IMR-90 (cell line): ENCODE results near the gene ADH5. TPM values are rescaled to one million over a fixed set of nuclear protein-coding genes. Genes with fewer than 3 reads are reported as not detected.
A peak's percentile ranks its signal among the peaks of the same experiment; 100 is the strongest.

Experiments used
- ATAC-seq: fragments of 200-7000 bp; cut with Tn5 transposase; 2 replicates; pipeline ENCODE4 v1.9.1; 2020; ENCODE audit warnings: low read depth, mild to moderate bottlenecking, moderate library complexity
- BruUV-seq: library from RNA; stranded (reverse); fragments of 400-500 nt; replicated peaks from 2 replicates; lab custom pipeline; 2021; lab: Mats Ljungman, UMichigan
- CTCF ChIA-PET: fragments of 300-600 bp; formaldehyde crosslinking; extraction: SDS; loops from one replicate; lab custom pipeline; 2021; ENCODE audit warnings: antibody characterized with exemption; lab: Yijun Ruan, JAX
- POLR2A ChIA-PET: fragments of 300-600 bp; sonication (Branson Sonifier 250); formaldehyde crosslinking; loops from one replicate; lab custom pipeline; 2022; ENCODE audit warnings: antibody characterized with exemption; ENCODE audit not compliant: unreplicated experiment; lab: Charles Lee
- DNase-seq: peaks from one replicate; pipeline ENCODE4 v3.0.0; 2013
- H2AFZ ChIP-seq: replicated peaks from 2 replicates; pipeline ENCODE3; 2013; ENCODE audit warnings: low read length, mild to moderate bottlenecking; ENCODE audit not compliant: poor library complexity
- H2AK5ac ChIP-seq: 2 replicates; pipeline ENCODE4 v1.6.1; 2013; ENCODE audit warnings: low read depth, low read length, inconsistent platforms
- H2AK9ac ChIP-seq: replicated peaks from 2 replicates; pipeline ENCODE3; 2013; ENCODE audit warnings: mild to moderate bottlenecking, low read depth, low read length, moderate library complexity; ENCODE audit not compliant: poor library complexity
- H2BK120ac ChIP-seq: 2 replicates; pipeline ENCODE4 v1.6.1; 2013; ENCODE audit warnings: low read depth, low read length, inconsistent platforms
- H2BK15ac ChIP-seq: 3 replicates; pipeline ENCODE4 v1.6.1; 2013; ENCODE audit warnings: low read depth, low read length, inconsistent platforms
- H2BK20ac ChIP-seq: 2 replicates; pipeline ENCODE4 v1.6.1; 2013; ENCODE audit warnings: low read depth, mild to moderate bottlenecking, inconsistent platforms, low read length, moderate library complexity
- H2BK5ac ChIP-seq: 2 replicates; pipeline ENCODE4 v1.6.1; 2013; ENCODE audit warnings: mild to moderate bottlenecking, low read depth, low read length, inconsistent platforms; ENCODE audit not compliant: poor library complexity, severe bottlenecking
- H3K14ac ChIP-seq: replicated peaks from 2 replicates; pipeline ENCODE4 v1.6.1; 2013; ENCODE audit warnings: low read depth, low read length, inconsistent platforms
- H3K18ac ChIP-seq: 2 replicates; pipeline ENCODE4 v1.6.1; 2013; ENCODE audit warnings: low read depth, low read length, control low read depth
- H3K23ac ChIP-seq: 2 replicates; pipeline ENCODE4 v1.6.1; 2013; ENCODE audit warnings: low read depth, low read length, inconsistent platforms
- H3K27ac ChIP-seq: 2 replicates; pipeline ENCODE4 v1.5.1; 2013; ENCODE audit warnings: mild to moderate bottlenecking, control low read depth, low read length; ENCODE audit not compliant: insufficient read depth
- H3K27me3 ChIP-seq: 2 replicates; pipeline ENCODE4 v1.6.1; 2013; ENCODE audit warnings: low read length; ENCODE audit not compliant: control insufficient read depth, insufficient read depth
- H3K36me3 ChIP-seq: 2 replicates; pipeline ENCODE4 v1.6.1; 2013; ENCODE audit warnings: low read length, mixed read lengths; ENCODE audit not compliant: control insufficient read depth, insufficient read depth
- H3K4ac ChIP-seq: 2 replicates; pipeline ENCODE4 v1.6.1; 2013; ENCODE audit warnings: low read depth, low read length, inconsistent platforms
- H3K4me1 ChIP-seq: 2 replicates; pipeline ENCODE4 v1.6.1; 2013; ENCODE audit warnings: low read length, mixed read lengths; ENCODE audit not compliant: control insufficient read depth, insufficient read depth
- H3K4me2 ChIP-seq: 2 replicates; pipeline ENCODE4 v1.6.1; 2013; ENCODE audit warnings: low read depth, mild to moderate bottlenecking, control low read depth, low read length, moderate library complexity
- H3K4me3 ChIP-seq: 2 replicates; pipeline ENCODE4 v1.5.1; 2013; ENCODE audit warnings: low read depth, mild to moderate bottlenecking, control low read depth, low read length, moderate library complexity; ENCODE audit not compliant: insufficient read depth
- H3K56ac ChIP-seq: 2 replicates; pipeline ENCODE4 v1.6.1; 2013; ENCODE audit warnings: low read length, inconsistent platforms; ENCODE audit not compliant: insufficient read depth; ENCODE audit errors: extremely low read depth
- H3K79me1 ChIP-seq, 2 experiments: 2 replicates each; pipeline ENCODE4 v1.6.1; 2013; ENCODE audit warnings: low read length in 2 of 2, inconsistent platforms in 1 of 2, low read depth in 1 of 2
- H3K9ac ChIP-seq: 2 replicates; pipeline ENCODE4 v1.6.1; 2013; ENCODE audit warnings: low read depth, low read length, control low read depth
- H3K9me1 ChIP-seq: 2 replicates; pipeline ENCODE4 v1.6.1; 2013; ENCODE audit warnings: low read length, inconsistent platforms; ENCODE audit not compliant: insufficient read depth
- H3K9me3 ChIP-seq: 2 replicates; pipeline ENCODE4 v1.6.1; 2013; ENCODE audit warnings: low read length; ENCODE audit not compliant: control insufficient read depth, insufficient read depth
- H4K20me1 ChIP-seq: 2 replicates; pipeline ENCODE4 v1.6.1; 2013; ENCODE audit warnings: low read length, inconsistent platforms; ENCODE audit not compliant: insufficient read depth
- H4K5ac ChIP-seq: 2 replicates; pipeline ENCODE4 v1.6.1; 2013; ENCODE audit warnings: mild to moderate bottlenecking, low read depth, low read length, control low read depth
- H4K8ac ChIP-seq, 2 experiments: 2 replicates each; pipeline ENCODE4 v1.6.1; 2013; ENCODE audit warnings: low read depth in 2 of 2, low read length in 2 of 2, control low read depth in 1 of 2, inconsistent platforms in 1 of 2
- H4K91ac ChIP-seq: 2 replicates; pipeline ENCODE4 v1.6.1; 2013; ENCODE audit warnings: low read depth, low read length, inconsistent platforms; ENCODE audit not compliant: insufficient read depth
- BHLHE40 ChIP-seq: fragments of 150-350 bp; IDR thresholded peaks from 2 replicates; pipeline ENCODE4 v1.6.1; 2016; ENCODE audit warnings: mild to moderate bottlenecking, low read depth, low read length
- CEBPB ChIP-seq: IDR thresholded peaks from 2 replicates; pipeline ENCODE4 v1.6.1; 2012; ENCODE audit warnings: low read depth, low read length, improper control_type of control experiment
- CHD1 ChIP-seq: IDR thresholded peaks from 2 replicates; pipeline ENCODE4 v1.6.1; 2012; ENCODE audit warnings: low read depth, low read length, improper control_type of control experiment
- CTCF ChIP-seq: conservative IDR thresholded peaks from 2 replicates; pipeline ENCODE4 v1.5.1; 2012; ENCODE audit warnings: mild to moderate bottlenecking, low read depth, low read length, improper control_type of control experiment
- ELK1 ChIP-seq: fragments of 150-350 bp; IDR thresholded peaks from 2 replicates; pipeline ENCODE4 v1.6.1; 2016; ENCODE audit warnings: low read depth, mild to moderate bottlenecking, low read length, moderate library complexity, borderline replicate concordance
- FOS ChIP-seq: fragments of 150-350 bp; IDR thresholded peaks from 2 replicates; pipeline ENCODE4 v1.6.1; 2016; ENCODE audit warnings: low read depth, low read length
- MAFK ChIP-seq: IDR thresholded peaks from 2 replicates; pipeline ENCODE4 v1.6.1; 2012; ENCODE audit warnings: low read depth, low read length, improper control_type of control experiment
- MAZ ChIP-seq: IDR thresholded peaks from 2 replicates; pipeline ENCODE4 v1.6.1; 2012; ENCODE audit warnings: low read depth, mild to moderate bottlenecking, low read length, improper control_type of control experiment, moderate library complexity, borderline replicate concordance
- NFE2L2 ChIP-seq: fragments of 150-350 bp; IDR thresholded peaks from 2 replicates; pipeline ENCODE4 v1.6.1; 2016; ENCODE audit warnings: low read depth, mild to moderate bottlenecking, low read length
- POLR2A ChIP-seq: IDR thresholded peaks from 2 replicates; pipeline ENCODE4 v1.6.1; 2012; ENCODE audit warnings: mild to moderate bottlenecking, low read depth, low read length
- RAD21 ChIP-seq: IDR thresholded peaks from 2 replicates; pipeline ENCODE4 v1.6.1; 2012; ENCODE audit warnings: low read length, improper control_type of control experiment
- RCOR1 ChIP-seq: IDR thresholded peaks from 2 replicates; pipeline ENCODE4 v1.6.1; 2012; ENCODE audit warnings: mild to moderate bottlenecking, low read length, improper control_type of control experiment; ENCODE audit not compliant: insufficient replicate concordance
- RFX5 ChIP-seq: IDR thresholded peaks from 2 replicates; pipeline ENCODE4 v1.8.0; 2012; ENCODE audit warnings: low read depth, mild to moderate bottlenecking, low read length, moderate library complexity
- SMC3 ChIP-seq: fragments of 150-350 bp; IDR thresholded peaks from 2 replicates; pipeline ENCODE4 v1.6.1; 2016; ENCODE audit warnings: low read depth, mild to moderate bottlenecking, antibody characterized with exemption, low read length, moderate library complexity
- USF2 ChIP-seq: fragments of 150-350 bp; IDR thresholded peaks from 2 replicates; pipeline ENCODE4 v1.6.1; 2017; ENCODE audit warnings: mild to moderate bottlenecking, antibody characterized with exemption, low read length, low read depth
- WGBS, 2 experiments: methylation state at CpG; one replicate each; pipeline versions ENCODE4 v1.1.5 to v1.1.7; 2013; ENCODE audit warnings: missing lambda C conversion rate in 2 of 2; ENCODE audit not compliant: insufficient read length in 1 of 2; ENCODE audit errors: extremely low coverage in 2 of 2; 5-methylcytosine and 5-hydroxymethylcytosine counted together
- dilution Hi-C: fragments of 300-500 bp; cut with HindIII; formaldehyde crosslinking; loops from one replicate; pipeline ENCODE4 v1.14.3; 2018; ENCODE audit warnings: low sequenced_read_pairs; ENCODE audit not compliant: unreplicated experiment
- in situ Hi-C: fragments of 300-500 bp; cut with MboI; formaldehyde crosslinking; loops from 3 replicates; pipeline ENCODE4 v1.14.3; 2019; ENCODE audit warnings: low sequenced_read_pairs, inconsistent platforms, mixed read lengths
- intact Hi-C: fragments of 100-400 bp; cut with micrococcal nuclease; formaldehyde crosslinking; loops from 2 replicates; pipeline ENCODE4 v1.10.0; 2022
- polyA plus RNA-seq, 3 experiments: library from polyadenylated mRNA; depleted of rRNA; stranded (reverse); fragments of >200 nt; gene quantifications; 2 replicates each; pipeline ENCODE4 v1.2.3, GENCODE V29; 2012; ENCODE audit warnings: low replicate concordance in 1 of 3
- total RNA-seq: library from RNA; depleted of rRNA; stranded (reverse); fragments of >200 nt; gene quantifications from 2 replicates; pipeline ENCODE4 v1.2.3, GENCODE V29; 2012

Gene ADH5
- total and polyA plus RNA-seq, 2 of the 4 experiments (the other 2 are of a cell fraction) = 140 to 178 TPM

GRCh38 chr4:99061048-99061700 lies 27.4 kb downstream of the ADH5 start:
- H3K9ac ChIP-seq = no peak overlapping the region
- in situ Hi-C loops = loop anchor here (25.0 kb wide), 1 partner anchor 599 kb away; no protein-coding TSS in a partner anchor
- CTCF ChIA-PET = no interaction called here
- no peak for TF ChIP-seq BHLHE40
- TF ChIP-seq MAFK = no peak
- TF ChIP-seq RAD21 = no peak
- no peak for TF ChIP-seq CEBPB
- no peak for TF ChIP-seq USF2
- TF ChIP-seq ELK1 = no peak
- TF ChIP-seq RCOR1 = no peak
- no peak for TF ChIP-seq SMC3
- TF ChIP-seq POLR2A = no peak
- TF ChIP-seq FOS = no peak
- TF ChIP-seq NFE2L2 = no peak
- no peak for TF ChIP-seq CHD1
- no peak for TF ChIP-seq CTCF
- no peak for TF ChIP-seq MAZ
- TF ChIP-seq RFX5 = no peak

More at GRCh38 chr4:99061048-99061700, 27.4 kb downstream of the ADH5 start:
- DNase-seq (no peak), ATAC-seq (no peak)
- peaks cover 11% of the 10 kb centered on the region for H3K36me3 ChIP-seq
- H3K4me1 ChIP-seq = peaks cover 9% of the 10 kb centered on the region
- H2BK5ac ChIP-seq = peak overlapping the region; percentile 89
- POLR2A ChIA-PET = no interaction called here
- BruUV-seq = no TSS peak
- H4K8ac ChIP-seq = peak overlapping the region; percentile 6 to 69; a peak in 3 of 4 replicates
- peak overlapping the region; percentile 43 for H4K5ac ChIP-seq
- peak overlapping the region; percentile 83 for H4K91ac ChIP-seq
- peak overlapping the region; percentile 92 for H3K4ac ChIP-seq
- peak overlapping the region; percentile 34 for H3K27ac ChIP-seq
- H3K9me1 ChIP-seq = no peaks in the 10 kb centered on the region
- H2BK15ac ChIP-seq = peak overlapping the region; percentile 99; the same call in 2 of the 3 replicates
- peaks cover 12 to 18% of the 10 kb centered on the region in 2 experiments for H3K79me1 ChIP-seq
- peak overlapping the region; percentile 94 for H3K14ac ChIP-seq
- H3K9me3 ChIP-seq = no peaks in the 10 kb centered on the region
- intact Hi-C loops = loop anchor here (10.0 kb wide), 1 partner anchor 596 kb away; no protein-coding TSS in a partner anchor
- no peak overlapping the region; the same call in 1 of the 2 replicates for H3K56ac ChIP-seq
- H2BK20ac ChIP-seq = peak overlapping the region; percentile 94
- peak overlapping the region; percentile 99 for H2AK5ac ChIP-seq
- peak overlapping the region; percentile 91 for H2BK120ac ChIP-seq
- H2AFZ ChIP-seq = no peak overlapping the region
- dilution Hi-C loops = no loop called here
- no peak overlapping the region for H3K4me2 ChIP-seq
- H2AK9ac ChIP-seq = peak overlapping the region; percentile 92
- no peaks in the 10 kb centered on the region for H4K20me1 ChIP-seq
- H3K23ac ChIP-seq = peak overlapping the region; percentile 78
- H3K18ac ChIP-seq = peak overlapping the region; percentile 26; the same call in 1 of the 2 replicates
- H3K27me3 ChIP-seq = no peaks in the 10 kb centered on the region
- no CpG with 5 or more reads among the region's 8 CpGs for WGBS, 2 experiments
- no peak overlapping the region for H3K4me3 ChIP-seq
